ENCODE measurements around the gene STRIP2.

STRIP2 gene

GRCh38 chr7:129535896-129536295 lies 101.7 kb downstream of the STRIP2 start:
- no peaks in the 10 kb centered on the region for H3F3A ChIP-seq (ENCODE audit: control insufficient read depth, insufficient read depth)
- peaks cover 7% of the 10 kb centered on the region; the same call in 1 of the 2 replicates for H3K27me3 ChIP-seq (ENCODE audit: control insufficient read depth, low read length)
- no peak overlapping the region for H3K27ac ChIP-seq (ENCODE audit: low read depth, low read length)
- no peaks in the 10 kb centered on the region for H3K9me2 ChIP-seq (replicated peaks; ENCODE audit: control insufficient read depth, low read length)
- no peaks in the 10 kb centered on the region for H3K79me2 ChIP-seq (ENCODE audit: control insufficient read depth, low read length)
- no peaks in the 10 kb centered on the region for H3K4me1 ChIP-seq (ENCODE audit: control insufficient read depth, low read length)
- H3K4me2 ChIP-seq (ENCODE audit: low read length): no peak overlapping the region
- H3K9me3 ChIP-seq (ENCODE audit: control insufficient read depth, insufficient read depth, low read length): no peaks in the 10 kb centered on the region
- no peak overlapping the region for H3K4me3 ChIP-seq (ENCODE audit: low read length)
- no peaks in the 10 kb centered on the region for H4K20me1 ChIP-seq (ENCODE audit: control insufficient read depth, insufficient read depth, low read depth, low read length)
- TF ChIP-seq CTCF (IDR thresholded peaks at IDR 0.05; ENCODE audit: low read depth, low read length, poor library complexity, severe bottlenecking): no peak
- TF ChIP-seq EZH2phosphoT487 (IDR thresholded peaks at IDR 0.05; ENCODE audit: borderline replicate concordance, low read length): no peak
- no peaks in the 10 kb centered on the region for H3K36me3 ChIP-seq (ENCODE audit: control insufficient read depth, low read length)

- Histone ChIP-seq H4K20me1 (ENCODE audit: control insufficient read depth, insufficient read depth, low read depth, low read length) (no peaks in the 10 kb centered on the region), H3K27ac (ENCODE audit: low read depth, low read length) (no peak overlapping the region), H3K9me3 (ENCODE audit: control insufficient read depth, insufficient read depth, low read length) (no peaks in the 10 kb centered on the region), H3K4me2 (ENCODE audit: low read length) (no peak overlapping the region), H3K9me2 (replicated peaks; ENCODE audit: control insufficient read depth, low read length) (no peaks in the 10 kb centered on the region), H3K79me2 (ENCODE audit: control insufficient read depth, low read length) (no peaks in the 10 kb centered on the region), H3K4me1 (ENCODE audit: control insufficient read depth, low read length) (no peaks in the 10 kb centered on the region), H3K4me3 (ENCODE audit: low read length) (no peak overlapping the region), H3F3A (ENCODE audit: control insufficient read depth, insufficient read depth) (no peaks in the 10 kb centered on the region), H3K27me3 (ENCODE audit: control insufficient read depth, low read length) (peaks cover 7% of the 10 kb centered on the region; the same call in 1 of the 2 replicates), H3K36me3 (ENCODE audit: control insufficient read depth, low read length) (no peaks in the 10 kb centered on the region)
- TF ChIP-seq EZH2phosphoT487 (IDR thresholded peaks at IDR 0.05; ENCODE audit: borderline replicate concordance, low read length): no peak
- no peak for TF ChIP-seq CTCF (IDR thresholded peaks at IDR 0.05; ENCODE audit: low read depth, low read length, poor library complexity, severe bottlenecking)
Measured at GRCh38 chr7:129536323-129536722, 102.1 kb downstream of the STRIP2 start.
